Activated naive CD4-positive, alpha-beta T cell treated with anti-CD3 and anti-CD28 coated beads, Interleukin-2, amount 50 U/mL, for 16 hours (primary cell): ENCODE data around the gene EP400.
"Not testable (repeated sequence)": the region's sequence is repeated elsewhere in the genome, so short reads cannot be mapped to it uniquely, and the experiment has no call there.

Source experiments
- DNase-seq: peaks from one replicate; pipeline ENCODE4 v3.0.0-alpha.2; 2020

The EP400 gene

GRCh38 chr12:132099739-132100138, 150.0 kb downstream of the EP400 start:
- no peak for DNase-seq

- DNase-seq, result no peak
Measured at GRCh38 chr12:132100306-132101065, 150.7 kb downstream of the EP400 start.

GRCh38 chr12:132102297-132102696, 152.6 kb downstream of the EP400 start:
- no peak for DNase-seq

- DNase-seq, result not testable (repeated sequence)
Measured at GRCh38 chr12:132103072-132103471, 153.3 kb downstream of the EP400 start.

GRCh38 chr12:132103542-132104308, 154.0 kb downstream of the EP400 start:
- no peak for DNase-seq

- no peak for DNase-seq
Measured at GRCh38 chr12:132105467-132105866, 155.7 kb downstream of the EP400 start.

GRCh38 chr12:132106921-132107320, 157.2 kb downstream of the EP400 start:
- no peak for DNase-seq

GRCh38 chr12:132108211-132108832, 158.6 kb downstream of the EP400 start:
- DNase-seq, result no peak

GRCh38 chr12:132109741-132110140, 160.0 kb downstream of the EP400 start:
- no peak for DNase-seq

- no peak for DNase-seq
Measured at GRCh38 chr12:132110677-132111076, 160.9 kb downstream of the EP400 start.

- no peak for DNase-seq
Measured at GRCh38 chr12:132111654-132112304, 162.0 kb downstream of the EP400 start.

GRCh38 chr12:132114667-132115066, 164.9 kb downstream of the EP400 start:
- no peak for DNase-seq

GRCh38 chr12:132115500-132115899, 165.8 kb downstream of the EP400 start:
- DNase-seq, result no peak

GRCh38 chr12:132116709-132117557, 167.2 kb downstream of the EP400 start:
- no peak for DNase-seq

GRCh38 chr12:132117558-132117875, 167.8 kb downstream of the EP400 start:
- no peak for DNase-seq

GRCh38 chr12:132118876-132119275, 169.1 kb downstream of the EP400 start:
- no peak for DNase-seq

- no peak for DNase-seq
Measured at GRCh38 chr12:132121283-132121682, 171.5 kb downstream of the EP400 start.

- DNase-seq, result no peak
Measured at GRCh38 chr12:132123970-132124765, 174.4 kb downstream of the EP400 start.

GRCh38 chr12:132124766-132125425, 175.2 kb downstream of the EP400 start:
- no peak for DNase-seq

- DNase-seq, result no peak
Measured at GRCh38 chr12:132125736-132126135, 176.0 kb downstream of the EP400 start.

GRCh38 chr12:132127041-132127440, 177.3 kb downstream of the EP400 start:
- no peak for DNase-seq
